HUDEP-2 (cell line): ENCODE data around the gene CCR9.
A peak's percentile ranks its signal among the peaks of the same experiment; 100 is the strongest.
"Not testable (repeated sequence)": the region's sequence is repeated elsewhere in the genome, so short reads cannot be mapped to it uniquely, and the experiment has no call there.

Source experiments
- DNase-seq, 76 experiments: peaks; one replicate each; lab custom pipeline; 2025; ENCODE audit not compliant: unreplicated experiment in 76 of 76; lab: John Stamatoyannopoulos, UW

Gene CCR9, protein sequence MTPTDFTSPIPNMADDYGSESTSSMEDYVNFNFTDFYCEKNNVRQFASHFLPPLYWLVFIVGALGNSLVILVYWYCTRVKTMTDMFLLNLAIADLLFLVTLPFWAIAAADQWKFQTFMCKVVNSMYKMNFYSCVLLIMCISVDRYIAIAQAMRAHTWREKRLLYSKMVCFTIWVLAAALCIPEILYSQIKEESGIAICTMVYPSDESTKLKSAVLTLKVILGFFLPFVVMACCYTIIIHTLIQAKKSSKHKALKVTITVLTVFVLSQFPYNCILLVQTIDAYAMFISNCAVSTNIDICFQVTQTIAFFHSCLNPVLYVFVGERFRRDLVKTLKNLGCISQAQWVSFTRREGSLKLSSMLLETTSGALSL

GRCh38 chr3:45885979-45886705 lies at the start of gene CCR9:
CCR9 (plus strand) TSS chr3:45886543; CDS start chr3:45894934, 8,391 bp downstream.
- no peak for DNase-seq

GRCh38 chr3:45838466-45838865 lies 47.9 kb upstream of the CCR9 start:
- no peak for DNase-seq

GRCh38 chr3:45841420-45841756 lies 45.0 kb upstream of the CCR9 start:
- peak in 1 of 76 experiments; percentile 25 for DNase-seq

- peak in 75 of 76 experiments; percentile 25 to 95 (median 87) for DNase-seq
Observed at GRCh38 chr3:45841757-45842491, 44.4 kb upstream of the CCR9 start, which contains the start of gene LZTFL1. LZTFL1 (minus strand) TSS chr3:45842119; CDS start chr3:45841991, 128 bp downstream.

- no peak for DNase-seq
Observed at GRCh38 chr3:45842851-45843625, 43.3 kb upstream of the CCR9 start.

- no peak for DNase-seq
Observed at GRCh38 chr3:45844616-45845015, 41.7 kb upstream of the CCR9 start.

DNA sequence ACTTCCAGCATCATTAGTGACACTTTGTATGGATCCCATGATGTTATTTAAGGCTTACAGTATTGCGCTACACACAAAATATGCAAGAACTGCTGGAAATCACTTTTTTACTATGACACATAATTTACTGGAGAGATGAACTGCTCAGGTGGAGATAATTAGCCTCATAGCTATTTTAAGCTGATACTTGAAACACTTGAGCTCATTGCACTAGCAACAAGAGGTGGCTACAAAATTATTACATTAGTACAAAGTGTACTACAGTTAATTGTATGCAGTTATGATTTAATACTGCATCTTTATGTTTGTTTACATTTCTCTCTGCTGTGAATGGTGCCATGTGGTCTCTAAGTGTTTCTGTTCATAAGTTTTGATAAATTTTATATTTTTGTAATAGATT lies 38.0 kb upstream of the CCR9 start:
- no peak for DNase-seq

DNA sequence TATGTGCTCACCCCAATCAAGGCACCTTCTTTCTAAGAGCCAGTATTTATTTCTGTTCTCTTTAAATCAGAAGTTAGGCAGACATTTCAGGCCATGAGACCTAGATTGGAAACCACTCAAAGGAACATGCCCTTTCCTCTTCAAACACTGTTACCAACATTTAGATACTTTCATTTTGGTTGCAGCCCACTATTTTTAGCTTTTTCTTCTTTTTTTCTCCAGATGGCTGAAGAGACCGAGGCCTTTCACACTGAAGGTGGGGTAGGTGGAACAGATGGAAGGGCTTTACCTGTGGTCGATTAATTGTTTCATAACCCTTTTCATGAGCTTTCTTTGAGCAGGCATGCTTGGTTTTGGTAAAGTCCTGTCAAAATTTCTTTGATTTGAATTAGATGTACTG lies 33.5 kb upstream of the CCR9 start:
- no peak for DNase-seq

DNA sequence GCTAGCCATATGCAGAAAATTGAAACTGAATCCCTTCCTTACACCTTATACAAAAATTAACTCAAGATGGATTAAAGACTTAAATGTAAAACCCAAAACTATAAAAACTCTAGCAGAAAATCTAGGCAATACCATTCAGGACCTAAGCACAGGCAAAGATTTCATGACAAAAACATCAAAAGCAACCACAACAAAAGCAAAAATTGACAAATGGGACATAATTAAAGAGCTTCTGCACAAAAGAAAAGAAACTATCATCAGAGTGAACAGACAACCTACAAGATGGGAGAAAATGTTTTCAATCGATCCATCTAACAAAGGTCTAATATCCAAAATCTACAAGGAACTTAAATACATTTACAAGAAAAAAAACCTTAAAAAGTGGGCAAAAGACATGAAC lies 30.0 kb upstream of the CCR9 start:
- DNase-seq: not testable (repeated sequence)

- DNase-seq: not testable (repeated sequence)
Observed at GRCh38 chr3:45857024-45857423, 29.3 kb upstream of the CCR9 start.

- DNase-seq: peak in 52 of 76 experiments; percentile 4 to 65 (median 28)
Observed at GRCh38 chr3:45858809-45859543, 27.4 kb upstream of the CCR9 start.

DNA sequence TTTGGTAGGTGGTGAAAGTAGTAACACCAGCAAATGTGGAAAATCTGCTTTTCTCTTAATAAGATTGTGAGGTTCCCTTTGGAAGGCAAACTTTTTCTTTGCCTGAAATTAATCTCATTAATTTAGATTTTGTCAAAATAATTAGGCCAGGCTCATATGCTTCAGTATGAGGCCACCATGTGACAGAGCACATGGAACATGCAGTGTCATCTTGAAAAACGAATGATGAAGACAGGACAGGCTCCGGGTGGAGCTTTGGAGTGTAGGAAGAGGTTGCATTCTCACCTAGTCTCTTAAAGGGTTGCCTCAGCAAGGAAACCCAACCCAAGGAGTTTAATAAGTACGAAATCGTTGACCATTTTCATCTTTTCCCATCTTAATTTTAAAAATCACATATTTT lies 25.9 kb upstream of the CCR9 start:
- no peak for DNase-seq

GRCh38 chr3:45861043-45861719 lies 25.2 kb upstream of the CCR9 start:
- no peak for DNase-seq

- DNase-seq: no peak
Observed at GRCh38 chr3:45864760-45865519, 21.4 kb upstream of the CCR9 start.

- no peak for DNase-seq
Observed at GRCh38 chr3:45865563-45865962, 20.8 kb upstream of the CCR9 start.

DNA sequence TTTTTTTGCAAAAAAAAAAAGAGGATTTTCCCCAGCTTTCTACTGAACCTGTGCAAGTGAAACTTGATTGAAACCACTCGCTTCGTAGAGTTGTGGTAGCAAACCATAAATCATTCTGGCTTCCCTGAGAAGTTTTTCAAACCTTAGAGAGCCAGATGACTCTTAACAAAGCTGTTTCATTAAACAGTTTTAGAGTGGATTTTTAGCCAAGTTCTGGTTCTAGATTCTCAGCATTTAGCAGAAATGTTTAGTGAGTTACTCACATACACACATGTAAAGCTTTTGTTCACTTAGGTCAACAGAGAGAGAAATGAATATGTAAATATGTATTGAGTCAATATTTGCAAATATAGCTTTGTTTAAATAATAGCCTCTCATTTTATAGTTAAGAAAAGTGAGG lies 18.1 kb upstream of the CCR9 start:
- no peak for DNase-seq

- DNase-seq: no peak
Observed at GRCh38 chr3:45868650-45869049, 17.7 kb upstream of the CCR9 start.

DNA sequence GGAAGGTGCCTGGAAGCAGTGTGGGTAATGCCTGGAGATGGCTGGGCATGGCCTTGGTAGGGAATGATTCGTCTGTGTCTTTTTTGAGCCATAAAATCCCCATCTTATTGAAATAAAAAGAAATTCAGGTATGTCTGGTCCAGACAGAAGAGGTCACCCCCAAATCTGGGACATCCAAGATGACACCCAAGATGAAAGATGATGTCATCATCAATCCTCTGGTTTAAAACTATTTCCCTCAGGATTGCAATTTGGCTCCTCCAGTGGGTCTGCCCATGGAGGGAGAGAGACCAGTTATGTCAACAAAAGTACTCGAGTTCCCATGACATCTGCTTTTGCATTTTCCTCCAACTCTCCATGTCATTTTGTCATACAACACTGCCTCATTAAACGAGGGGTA lies 16.7 kb upstream of the CCR9 start:
- DNase-seq: no peak

DNA sequence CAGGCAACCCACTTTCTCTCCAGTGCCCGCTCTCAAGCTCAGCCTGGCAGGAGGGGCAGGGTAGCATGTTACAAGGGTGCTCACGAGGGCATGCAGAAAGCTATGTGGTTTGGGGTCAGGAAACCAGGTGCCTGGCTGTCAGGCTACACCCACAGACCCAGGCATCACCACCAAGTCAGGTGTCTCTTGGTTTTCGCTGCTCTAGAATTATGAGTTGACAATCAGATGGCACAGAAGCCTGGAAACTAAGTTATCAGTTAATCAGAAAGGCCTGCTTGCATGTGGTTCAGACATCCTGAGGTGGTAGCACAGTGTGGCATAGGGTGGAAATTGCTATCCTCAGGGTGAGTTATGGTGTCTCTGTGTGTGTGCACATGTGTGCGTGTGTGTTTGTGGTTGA lies 16.2 kb upstream of the CCR9 start:
- no peak for DNase-seq
